OCI-LY7 (cell line): Measurements from ENCODE around the gene PRR5L.

Experiments used
- CTCF ChIP-seq: fragments of 200-600 bp; sonication (generic); conservative IDR thresholded peaks from 2 replicates; pipeline ENCODE4 v1.5.1; 2014; ENCODE audit warnings: mild to moderate bottlenecking, antibody characterized with exemption, low read length, moderate library complexity, mixed read lengths
- EZH2phosphoT487 ChIP-seq: fragments of 200-600 bp; sonication (generic); IDR thresholded peaks from 2 replicates; pipeline ENCODE4 v1.6.1; 2018; ENCODE audit warnings: low read depth, borderline replicate concordance, mild to moderate bottlenecking, mixed run types, antibody characterized with exemption, low read length, moderate library complexity, mixed read lengths

DNA sequence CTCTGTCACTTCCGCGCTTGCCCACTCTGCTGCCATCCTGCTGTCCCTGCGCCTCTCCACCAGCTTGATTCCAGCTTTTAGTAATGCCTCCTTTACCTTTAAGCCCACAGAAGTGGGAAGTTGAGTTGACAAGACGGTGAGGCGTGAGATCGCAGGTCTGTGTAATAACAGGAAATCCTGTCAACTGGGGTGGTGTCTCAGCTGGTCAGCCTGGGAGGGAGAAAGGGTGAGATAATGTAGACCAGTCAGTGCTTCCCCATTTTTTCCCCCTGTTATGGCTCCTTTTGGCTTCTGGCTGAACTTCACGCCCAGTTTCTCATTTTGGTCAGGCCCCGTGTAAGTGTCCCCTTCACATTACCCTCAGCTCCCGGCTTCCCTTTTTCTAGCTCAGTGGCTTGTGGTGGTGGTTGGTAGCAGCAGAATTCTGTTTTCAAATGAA, 115.1 kb downstream of the PRR5L start:
- no peak for TF ChIP-seq CTCF
- no peak for TF ChIP-seq EZH2phosphoT487
